GM19240 (cell line): ENCODE measurements around the gene RHBDL2.
"Not testable (repeated sequence)": the region's sequence is repeated elsewhere in the genome, so short reads cannot be mapped to it uniquely, and the experiment has no call there.

Experiments
- DNase-seq: peaks from one replicate; pipeline ENCODE4 v3.0.0; 2011; ENCODE audit warnings: low spot score; ENCODE audit not compliant: insufficient read length

RHBDL2 gene

DNA sequence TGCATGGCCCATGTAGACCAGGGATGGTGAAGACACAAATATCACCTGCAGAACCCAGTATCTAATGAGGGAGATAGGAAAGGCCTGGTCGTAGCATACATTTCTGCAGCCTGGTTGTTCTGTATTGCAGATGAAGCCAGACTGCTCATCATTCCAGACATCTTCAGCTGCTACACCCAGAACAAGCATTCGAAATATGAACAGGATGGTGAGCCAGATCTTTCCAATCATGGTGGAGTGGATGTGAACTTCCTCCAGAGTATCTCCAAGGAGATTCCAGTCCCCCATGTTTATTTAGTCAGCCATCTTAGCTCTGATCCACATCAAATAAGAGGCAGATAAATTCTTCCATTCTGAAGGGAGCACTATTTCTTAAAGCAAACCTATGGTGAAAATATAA, 65.8 kb downstream of the RHBDL2 start:
- DNase-seq = no peak

DNA sequence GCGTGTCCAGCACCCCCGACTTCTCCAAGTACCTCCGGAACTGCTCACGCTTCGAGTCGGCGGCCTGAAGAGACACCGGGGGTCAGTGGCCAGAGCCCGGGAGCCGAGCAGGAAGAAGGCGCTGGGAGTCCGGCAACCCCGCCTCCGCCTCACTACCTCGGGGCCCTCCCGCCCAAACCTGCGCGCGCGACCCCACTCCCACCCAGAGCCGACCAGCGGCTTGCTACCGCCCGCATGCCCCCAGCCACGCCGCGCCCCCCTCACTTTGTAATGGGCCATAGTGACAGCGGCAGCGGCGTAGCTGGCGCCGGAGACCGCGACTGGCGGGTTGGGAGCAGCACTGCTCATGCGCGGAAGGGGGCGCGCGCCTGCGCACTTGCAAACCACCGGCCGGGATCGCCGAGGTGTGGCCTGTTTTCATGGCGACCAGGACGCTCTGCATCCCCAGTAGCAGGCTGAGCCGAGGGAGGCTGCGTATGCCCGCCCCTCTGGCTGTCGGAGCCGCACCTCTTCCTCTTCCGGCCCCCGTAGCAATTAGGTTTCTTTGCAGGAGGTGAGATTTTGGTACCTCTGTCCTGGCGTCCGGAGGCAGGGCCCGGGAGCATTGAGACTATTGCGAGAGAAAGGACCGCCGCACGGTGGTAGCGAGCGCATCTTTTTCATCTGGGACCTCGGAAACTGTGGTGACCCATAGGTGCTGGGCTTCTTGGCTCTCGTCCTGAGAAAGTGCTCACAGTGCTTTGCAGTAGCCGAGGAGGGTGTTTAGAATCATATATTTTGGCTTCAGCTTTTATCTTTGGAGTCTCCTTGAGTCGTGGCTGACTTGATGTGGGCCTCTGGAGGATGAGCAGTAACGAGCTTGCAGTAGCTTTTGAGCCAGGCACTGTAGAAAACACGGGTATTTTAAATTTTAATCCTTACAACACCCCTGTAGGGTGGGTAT, 68.3 kb downstream of the RHBDL2 start, which contains the start of gene MYCBP:
MYCBP (minus strand) TSS at position 322 of the 943 bp plus-strand sequence; CDS start at position 279, 43 bp downstream.
- peak; percentile 92 for DNase-seq

GRCh38 chr1:38872401-38873026, 69.1 kb downstream of the RHBDL2 start:
- DNase-seq = no peak

- DNase-seq = no peak
Observed at GRCh38 chr1:38870996-38871395, 70.6 kb downstream of the RHBDL2 start.

- no peak for DNase-seq
Observed at GRCh38 chr1:38867208-38867607, 74.4 kb downstream of the RHBDL2 start.

- DNase-seq = no peak
Observed at GRCh38 chr1:38865112-38865715, 76.4 kb downstream of the RHBDL2 start.

- DNase-seq = no peak
Observed at GRCh38 chr1:38860454-38860795, 81.2 kb downstream of the RHBDL2 start.

DNA sequence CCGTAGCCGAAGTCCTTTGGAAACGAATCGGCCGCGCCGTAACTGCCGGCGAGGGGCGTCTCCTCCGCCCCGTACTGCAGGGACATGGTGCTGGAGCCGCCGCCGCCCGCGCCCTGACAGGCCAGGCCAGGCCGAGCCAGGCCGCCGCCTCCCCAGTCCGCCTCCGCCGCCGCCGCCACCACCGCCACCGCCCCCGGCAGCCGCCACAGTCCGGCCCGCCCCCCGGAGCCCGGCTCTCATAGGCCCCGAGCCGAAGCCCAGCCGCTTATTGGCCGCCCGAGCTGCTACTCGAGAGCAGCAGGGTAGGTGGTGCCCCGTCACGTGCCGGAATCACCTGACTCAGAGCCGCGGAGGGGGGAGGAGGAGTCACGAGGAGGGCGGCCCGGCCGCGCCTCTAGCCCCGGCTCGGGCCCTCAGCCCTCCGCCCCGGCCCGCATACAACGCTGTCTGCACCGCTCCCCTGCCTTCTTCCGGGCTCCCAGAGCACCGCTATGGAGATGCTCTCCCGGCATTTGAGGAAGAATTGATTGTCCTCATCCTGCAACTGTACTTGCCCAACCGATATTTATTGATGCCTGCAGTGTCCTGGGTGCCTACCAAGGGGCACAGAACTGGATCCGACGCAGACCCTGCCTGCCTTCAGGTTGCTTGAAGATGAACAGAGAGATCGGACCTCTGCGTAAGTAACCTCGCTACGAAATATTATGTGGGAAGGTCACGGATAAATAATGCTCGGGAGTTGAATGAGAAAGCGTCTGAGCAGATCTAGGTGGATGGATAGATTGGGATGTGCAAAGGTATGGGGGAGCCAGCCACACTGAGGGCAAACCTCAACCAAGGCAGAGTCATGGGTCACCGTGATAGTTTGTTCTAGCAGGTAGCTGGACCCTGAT, 81.8 kb downstream of the RHBDL2 start, which contains the start of gene RRAGC:
RRAGC (minus strand) TSS at position 212 of the 893 bp plus-strand sequence; CDS start at position 86, 126 bp downstream.
- DNase-seq = peak; percentile 95

DNA sequence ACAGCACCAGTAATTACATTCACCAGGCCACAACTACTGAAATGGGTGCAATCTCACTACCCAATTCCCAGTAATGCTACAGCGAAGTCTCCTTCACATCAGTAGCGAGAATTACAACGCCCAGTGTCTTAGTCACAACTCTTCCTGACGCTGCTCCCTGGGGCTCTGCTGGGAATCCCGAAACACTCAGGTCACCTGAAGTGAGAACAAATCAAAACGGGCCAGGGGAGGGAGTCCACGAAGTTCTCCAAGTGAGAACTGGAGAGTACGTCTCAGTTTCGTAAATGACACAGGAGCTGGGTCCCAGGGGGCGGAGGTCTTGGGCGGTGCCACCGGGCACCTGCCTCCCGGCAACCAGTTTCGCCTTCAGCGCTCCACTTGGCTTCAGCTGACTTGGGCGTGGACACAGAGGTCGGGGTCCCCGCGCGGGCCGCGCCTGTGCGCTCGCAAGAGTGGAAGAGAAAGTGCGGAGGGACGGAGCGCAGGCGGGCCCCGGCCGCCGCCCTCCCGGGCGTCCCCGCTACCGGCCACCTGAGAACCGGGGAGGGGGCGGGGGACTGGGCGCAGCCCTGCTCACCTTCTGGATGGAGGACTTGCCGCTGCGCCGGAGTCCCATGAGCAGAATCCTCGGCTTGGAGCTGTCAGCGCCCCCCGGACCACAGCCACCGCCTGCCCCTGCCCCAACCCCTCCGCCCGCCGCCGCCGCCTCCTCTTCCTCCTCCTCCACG, 82.6 kb downstream of the RHBDL2 start:
- DNase-seq = no peak

DNA sequence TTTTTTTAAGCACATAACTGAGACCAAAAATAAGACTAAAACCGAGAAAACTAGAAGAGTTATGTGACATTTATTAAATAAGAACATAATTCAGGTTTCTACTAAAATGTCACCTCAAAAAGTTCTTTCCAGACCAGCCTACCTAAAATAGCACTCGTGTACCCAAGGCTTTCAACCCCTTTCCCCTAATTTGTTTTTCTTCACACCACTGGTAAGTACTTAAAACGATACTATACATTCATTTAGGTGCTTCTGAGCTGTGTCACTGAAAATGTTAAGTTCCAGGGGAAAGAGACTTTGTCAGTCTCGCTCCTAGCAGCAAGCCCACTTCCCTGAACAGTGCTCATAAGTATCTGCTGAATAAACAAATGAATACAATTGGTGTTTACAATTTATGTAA, 88.8 kb downstream of the RHBDL2 start:
- DNase-seq = no peak

GRCh38 chr1:38848071-38848470, 93.6 kb downstream of the RHBDL2 start:
- DNase-seq = no peak

DNA sequence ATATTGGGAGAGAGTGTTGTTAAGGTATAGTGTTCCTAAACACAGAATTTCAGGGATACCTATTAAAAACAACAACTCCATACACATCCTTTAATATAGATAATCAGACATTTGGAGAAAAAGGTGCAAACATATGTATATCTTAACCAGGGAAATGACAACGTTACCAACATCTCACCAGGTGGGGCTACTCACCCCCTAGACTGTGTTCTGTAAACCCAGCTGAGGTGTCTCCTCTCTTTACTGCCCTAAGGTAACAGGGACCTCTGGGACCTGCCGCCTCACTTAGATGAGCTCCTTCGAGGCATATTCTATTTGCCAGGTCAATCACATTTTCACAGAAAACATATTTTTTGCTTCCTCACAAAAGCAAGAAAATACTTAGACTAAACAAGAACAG, 95.4 kb downstream of the RHBDL2 start:
- DNase-seq = no peak

DNA sequence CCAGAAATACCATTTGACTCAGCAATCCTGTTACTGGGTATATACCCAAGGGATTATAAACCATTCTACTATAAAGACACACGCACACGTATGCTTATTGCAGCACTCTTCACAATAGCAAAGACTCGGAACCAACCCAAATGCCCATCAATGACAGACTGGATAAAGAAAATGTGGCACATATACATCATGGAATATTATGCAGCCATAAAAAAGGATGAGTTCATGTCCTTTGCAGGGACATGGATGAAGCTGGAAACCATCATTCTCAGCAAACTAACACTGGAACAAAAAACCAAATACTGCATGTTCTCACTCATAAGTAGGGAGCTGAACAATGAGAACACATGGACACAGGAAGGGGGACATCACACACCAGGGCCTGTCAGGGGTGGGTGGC, 96.5 kb downstream of the RHBDL2 start:
- not testable (repeated sequence) for DNase-seq

- DNase-seq = no peak
Observed at GRCh38 chr1:38840281-38840680, 101.3 kb downstream of the RHBDL2 start.

DNA sequence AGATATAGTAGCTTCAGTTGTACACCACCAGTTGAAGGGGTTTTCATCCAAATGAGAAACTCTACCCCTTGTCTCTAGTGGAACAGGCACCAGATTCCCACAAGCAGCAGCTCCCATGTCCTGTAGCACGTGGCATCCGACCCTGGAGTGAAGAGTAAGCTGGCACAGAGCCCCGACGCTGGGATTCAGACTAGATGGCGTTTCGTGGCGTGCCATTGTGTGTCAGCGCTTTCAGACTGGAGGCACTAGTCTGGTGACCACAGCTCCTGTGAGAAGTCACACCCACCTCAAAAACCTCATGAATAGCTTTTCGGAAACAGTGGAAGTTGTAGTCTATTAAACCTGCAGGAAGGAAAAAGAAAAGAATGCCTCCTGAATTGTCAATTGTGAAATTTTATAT, 102.3 kb downstream of the RHBDL2 start:
- no peak for DNase-seq

- DNase-seq = not testable (repeated sequence)
Observed at GRCh38 chr1:38836316-38836715, 105.3 kb downstream of the RHBDL2 start.
